ENCODE results near the gene RPE65. TPM values are rescaled to one million over a fixed set of nuclear protein-coding genes. Genes with fewer than 3 reads are reported as not detected.

Gene RPE65
- total RNA-seq, 2 experiments from 2014 or later: not detected

- Mint-ChIP-seq H3K27me3 (no peaks in the 10 kb centered on the region), H3K4me1 (no peaks in the 10 kb centered on the region), H3K27ac (no peak overlapping the region), H3K36me3 (ENCODE audit: low read depth) (no peaks in the 10 kb centered on the region), H3K4me3 (no peak overlapping the region), H3K9me3 (no peaks in the 10 kb centered on the region)
- POLR2A ChIA-PET: no interaction called here
- no peak for DNase-seq
- CTCF ChIA-PET: no interaction called here
Observed at GRCh38 chr1:68379085-68379478, 70.7 kb downstream of the RPE65 start.

Other genes with a start within 250 kb of the RPE65 start
- not detected for gene WLS, start 217.4 kb downstream of the RPE65 start, total RNA-seq
- gene DEPDC1, start 47.1 kb upstream of the RPE65 start, total RNA-seq: 10 to 100 TPM; 25.7 to 29.6 TPM